22Rv1 (cell line): Measurements from ENCODE around the gene TRAF3.

Experiments
- H3K27ac ChIP-seq: fragments of 450-650 bp; 2 replicates; pipeline ENCODE4 v1.5.1; 2017
- CTCF ChIP-seq: fragments of 450-650 bp; IDR thresholded peaks from 2 replicates; pipeline ENCODE4 v1.5.1; 2017; ENCODE audit warnings: mild to moderate bottlenecking
- ZFX ChIP-seq: fragments of 450-650 bp; IDR thresholded peaks from 2 replicates; pipeline ENCODE4 v1.6.1; 2017; ENCODE audit warnings: antibody characterized with exemption, borderline replicate concordance

Gene TRAF3

DNA sequence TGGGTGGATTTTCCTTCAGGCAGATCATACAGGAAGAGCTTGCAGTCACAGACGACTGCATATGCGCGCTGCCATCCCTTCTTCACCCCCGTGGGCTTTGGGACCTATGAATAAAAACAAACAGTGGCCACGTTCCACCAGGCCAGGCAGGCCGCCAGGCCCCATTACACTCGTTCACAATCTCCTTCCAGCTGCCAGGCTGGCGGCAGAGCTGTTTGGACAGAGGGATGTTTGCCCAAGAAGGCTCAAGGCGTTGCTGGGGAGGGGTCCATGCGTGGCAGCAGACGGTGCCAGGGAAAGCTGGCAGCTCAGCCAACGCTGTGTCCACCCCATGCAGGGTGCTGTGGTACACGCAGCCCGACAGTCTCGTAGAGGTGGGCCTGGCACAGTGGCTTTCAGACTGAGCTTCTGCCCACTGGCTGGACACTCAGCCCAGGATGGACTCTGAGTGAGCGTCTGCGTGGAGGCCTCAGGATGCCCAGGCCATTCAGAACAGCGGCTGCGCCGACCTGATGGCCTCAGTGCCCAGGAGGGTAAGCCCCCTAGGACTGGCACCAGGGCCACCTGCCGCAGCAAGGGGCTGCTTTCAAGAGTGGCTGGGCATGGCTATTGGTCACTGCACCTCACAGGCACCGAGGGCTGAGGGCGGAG is 172.7 kb downstream of the TRAF3 start:
- peak overlapping the region; percentile 49 for H3K27ac ChIP-seq
- TF ChIP-seq ZFX (no peak), CTCF (no peak)

DNA sequence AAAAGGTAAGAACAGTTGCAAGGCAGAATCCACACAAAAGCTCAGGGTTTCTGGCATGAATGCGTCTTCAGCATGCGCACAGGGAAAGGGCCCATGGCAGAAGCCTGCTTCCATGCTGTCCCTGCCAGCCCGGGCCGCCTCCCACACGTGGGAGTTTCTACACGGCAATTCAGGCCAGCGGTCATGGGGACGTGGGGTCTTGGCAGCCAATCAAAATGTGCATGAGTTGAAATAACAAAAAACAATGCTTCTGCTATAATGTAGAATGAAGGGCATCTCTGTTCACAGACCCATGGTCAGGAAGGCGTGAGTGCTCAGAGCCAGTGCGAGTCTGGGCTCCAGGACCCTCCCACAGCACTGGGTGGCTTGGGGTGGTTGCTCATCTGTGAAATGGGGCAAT is 173.8 kb downstream of the TRAF3 start:
- TF ChIP-seq ZFX (no peak), CTCF (no peak)
- no peak overlapping the region for H3K27ac ChIP-seq

- TF ChIP-seq ZFX (no peak), CTCF (no peak)
- no peak overlapping the region for H3K27ac ChIP-seq
Measured at GRCh38 chr14:102951799-102952198, 174.6 kb downstream of the TRAF3 start.

- H3K27ac ChIP-seq, result no peak overlapping the region
Measured at GRCh38 chr14:102952276-102952675, 175.0 kb downstream of the TRAF3 start.

GRCh38 chr14:102953100-102953499 is 175.9 kb downstream of the TRAF3 start:
- TF ChIP-seq ZFX (no peak), CTCF (no peak)

More at GRCh38 chr14:102952276-102952675, 175.0 kb downstream of the TRAF3 start:
- TF ChIP-seq ZFX (no peak), CTCF (no peak)

DNA sequence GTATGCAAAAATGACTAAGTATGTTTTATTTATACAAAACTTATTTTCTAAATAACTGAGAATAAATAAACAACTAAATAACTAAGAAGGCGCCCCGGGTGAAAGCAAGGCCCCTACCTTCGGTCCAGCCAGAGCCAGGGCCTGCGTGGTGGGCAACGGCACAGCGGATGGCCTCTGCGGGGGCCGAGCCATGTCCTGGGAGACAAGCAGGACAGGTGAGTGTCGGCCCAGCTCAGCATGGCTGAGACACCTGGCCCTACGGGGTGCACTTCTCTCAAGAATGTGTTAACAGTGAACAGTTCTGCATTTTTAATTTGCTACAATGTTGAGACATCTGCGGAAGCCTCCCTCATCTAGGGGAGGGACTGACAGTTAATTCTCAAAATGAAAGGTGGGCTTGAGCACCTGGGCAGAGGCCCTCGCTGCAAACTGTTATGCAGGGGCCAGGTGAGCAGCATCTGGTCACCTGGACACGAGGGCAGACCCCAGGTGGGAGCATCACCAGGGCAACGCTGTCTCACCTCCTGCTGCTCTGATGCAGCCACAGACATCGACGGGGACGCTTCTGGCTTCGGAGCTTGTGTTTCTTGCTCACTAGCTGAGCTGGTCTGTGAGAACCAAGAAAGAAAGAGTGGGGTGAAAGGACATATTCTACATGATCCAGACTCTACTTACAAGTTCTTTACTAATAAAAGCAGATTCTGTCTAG is 177.0 kb downstream of the TRAF3 start:
- no peak overlapping the region for H3K27ac ChIP-seq
- TF ChIP-seq ZFX (no peak), CTCF (no peak)

More at GRCh38 chr14:102953100-102953499, 175.9 kb downstream of the TRAF3 start:
- no peak overlapping the region for H3K27ac ChIP-seq
